K562 (cell line): ENCODE data around the gene CFL1.

Experiments used
- ARID1B ChIP-seq: fragments of 450-650 bp; IDR thresholded peaks from 2 replicates; pipeline ENCODE4 v1.6.1; 2016; ENCODE audit warnings: antibody characterized with exemption, mild to moderate bottlenecking, inconsistent platforms
- BHLHE40 ChIP-seq: IDR thresholded peaks from 2 replicates; pipeline ENCODE4 v1.6.1; 2011; ENCODE audit warnings: low read length, improper control_type of control experiment
- EGR1 ChIP-seq: fragments of 450-650 bp; conservative IDR thresholded peaks from 2 replicates; pipeline ENCODE4 v1.6.1; 2017; ENCODE audit warnings: mild to moderate bottlenecking
- POLR2AphosphoS5 ChIP-seq: IDR thresholded peaks from 2 replicates; pipeline ENCODE4 v1.6.1; 2011; ENCODE audit warnings: mild to moderate bottlenecking, low read depth, low read length, moderate library complexity; ENCODE audit not compliant: control insufficient read depth, insufficient read depth
- SMARCA4 ChIP-seq: fragments of 450-650 bp; IDR thresholded peaks from 2 replicates; pipeline ENCODE4 v1.6.1; 2016
- ZNF121 ChIP-seq: sonication (generic); formaldehyde crosslinking; conservative IDR thresholded peaks from 2 replicates; pipeline ENCODE4 v1.8.0; 2022; ENCODE audit warnings: missing genetic modification reagents
- TF ChIP-seq, protein P1 (sequence below): IDR thresholded peaks from 2 replicates; pipeline ENCODE4 v1.6.1; 2012; ENCODE audit warnings: low read depth, low read length, improper control_type of control experiment, borderline replicate concordance
- TF ChIP-seq, protein P2 (sequence below): fragments of 250-450 bp; sonication (Bioruptor Pico); IDR thresholded peaks from 2 replicates; pipeline ENCODE4 v1.5.0; 2022; ENCODE audit warnings: mild to moderate bottlenecking

DNA sequence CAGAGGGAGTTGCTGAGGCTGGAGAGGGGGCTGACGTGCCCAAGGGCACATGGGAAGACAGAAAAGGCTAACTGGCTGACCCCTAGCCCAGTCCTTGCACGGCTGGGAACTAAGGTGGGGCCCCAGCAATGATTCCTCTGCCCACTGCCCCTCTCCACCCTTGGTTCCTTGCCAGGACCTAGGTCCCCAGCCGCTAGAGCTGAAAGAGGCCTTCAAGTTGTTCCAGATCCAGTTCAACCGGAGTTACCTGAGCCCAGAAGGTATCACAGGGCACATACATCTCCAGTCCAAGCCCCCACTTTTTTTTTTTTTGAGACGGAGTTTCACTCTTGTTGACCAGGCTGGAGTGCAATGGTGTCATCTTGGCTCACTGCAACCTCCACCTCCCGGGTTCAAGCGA, 22.0 kb upstream of the CFL1 start:
- TF ChIP-seq ZNF121 (CRISPR knock-in tag) (no peak), EGR1 (no peak), SMARCA4 (no peak), POLR2AphosphoS5 (no peak), BHLHE40 (no peak), ARID1B (no peak)
- TF ChIP-seq, protein P1, sequence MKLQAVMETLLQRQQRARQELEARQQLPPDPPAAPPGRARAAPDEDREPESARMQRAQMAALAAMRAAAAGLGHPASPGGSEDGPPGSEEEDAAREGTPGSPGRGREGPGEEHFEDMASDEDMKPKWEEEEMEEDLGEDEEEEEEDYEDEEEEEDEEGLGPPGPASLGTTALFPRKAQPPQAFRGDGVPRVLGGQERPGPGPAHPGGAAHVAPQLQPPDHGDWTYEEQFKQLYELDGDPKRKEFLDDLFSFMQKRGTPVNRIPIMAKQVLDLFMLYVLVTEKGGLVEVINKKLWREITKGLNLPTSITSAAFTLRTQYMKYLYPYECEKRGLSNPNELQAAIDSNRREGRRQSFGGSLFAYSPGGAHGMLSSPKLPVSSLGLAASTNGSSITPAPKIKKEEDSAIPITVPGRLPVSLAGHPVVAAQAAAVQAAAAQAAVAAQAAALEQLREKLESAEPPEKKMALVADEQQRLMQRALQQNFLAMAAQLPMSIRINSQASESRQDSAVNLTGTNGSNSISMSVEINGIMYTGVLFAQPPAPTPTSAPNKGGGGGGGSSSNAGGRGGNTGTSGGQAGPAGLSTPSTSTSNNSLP = no peak
- TF ChIP-seq, protein P2, sequence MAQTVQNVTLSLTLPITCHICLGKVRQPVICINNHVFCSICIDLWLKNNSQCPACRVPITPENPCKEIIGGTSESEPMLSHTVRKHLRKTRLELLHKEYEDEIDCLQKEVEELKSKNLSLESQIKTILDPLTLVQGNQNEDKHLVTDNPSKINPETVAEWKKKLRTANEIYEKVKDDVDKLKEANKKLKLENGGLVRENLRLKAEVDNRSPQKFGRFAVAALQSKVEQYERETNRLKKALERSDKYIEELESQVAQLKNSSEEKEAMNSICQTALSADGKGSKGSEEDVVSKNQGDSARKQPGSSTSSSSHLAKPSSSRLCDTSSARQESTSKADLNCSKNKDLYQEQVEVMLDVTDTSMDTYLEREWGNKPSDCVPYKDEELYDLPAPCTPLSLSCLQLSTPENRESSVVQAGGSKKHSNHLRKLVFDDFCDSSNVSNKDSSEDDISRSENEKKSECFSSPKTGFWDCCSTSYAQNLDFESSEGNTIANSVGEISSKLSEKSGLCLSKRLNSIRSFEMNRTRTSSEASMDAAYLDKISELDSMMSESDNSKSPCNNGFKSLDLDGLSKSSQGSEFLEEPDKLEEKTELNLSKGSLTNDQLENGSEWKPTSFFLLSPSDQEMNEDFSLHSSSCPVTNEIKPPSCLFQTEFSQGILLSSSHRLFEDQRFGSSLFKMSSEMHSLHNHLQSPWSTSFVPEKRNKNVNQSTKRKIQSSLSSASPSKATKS (CRISPR knock-in tag) = no peak
